SK-N-SH (cell line): ENCODE results near the gene STAT2. TPM values are rescaled to one million over a fixed set of nuclear protein-coding genes. Genes with fewer than 3 reads are reported as not detected.

Source experiments
- CTCF ChIA-PET: fragments of 300-600, 350-600 bp; formaldehyde crosslinking; extraction: SDS; loops from one replicate; lab custom pipeline; 2021; lab: Yijun Ruan, JAX
- POLR2A ChIA-PET: fragments of 350-600 bp; sonication (Branson Sonifier 250); formaldehyde crosslinking; extraction: SDS; loops from one replicate; lab custom pipeline; 2020; ENCODE audit warnings: antibody characterized with exemption, inconsistent platforms; lab: Yijun Ruan, JAX
- DNase-seq: peaks from one replicate; pipeline ENCODE4 v3.0.0; 2012
- H2AFZ ChIP-seq: fragments of 200-600 bp; sonication (generic); 2 replicates; pipeline ENCODE4 v1.8.1; 2016; ENCODE audit warnings: antibody characterized with exemption, mild to moderate bottlenecking, low read depth
- H3F3A ChIP-seq: fragments of 200-600 bp; sonication (generic); replicated peaks from 2 replicates; pipeline ENCODE3; 2016; ENCODE audit warnings: antibody characterized with exemption, mild to moderate bottlenecking; ENCODE audit not compliant: insufficient read depth
- H3K27ac ChIP-seq, 2 experiments: fragments of 200-500 bp in 1 of 2; fragments of 200-600 bp in 1 of 2; sonication (Bioruptor generic) in 1 of 2; sonication (generic), shearing (Covaris generic) in 1 of 2; 2 replicates each; pipeline versions ENCODE4 v1.5.1 to v1.6.1; 2014 to 2016; ENCODE audit warnings: low read depth in 2 of 2, inconsistent platforms in 1 of 2, low read length in 1 of 2, mild to moderate bottlenecking in 1 of 2, mixed read lengths in 1 of 2
- H3K27me3 ChIP-seq: fragments of 200-600 bp; sonication (generic), shearing (Covaris generic); 2 replicates; pipeline ENCODE4 v1.6.1; 2016; ENCODE audit warnings: mixed run types; ENCODE audit not compliant: insufficient read depth
- H3K36me3 ChIP-seq, 2 experiments: fragments of 200-500 bp in 1 of 2; fragments of 200-600 bp in 1 of 2; sonication (Bioruptor generic) in 1 of 2; sonication (generic) in 1 of 2; replicated peaks in 1 of 2; 2 replicates each; pipeline versions ENCODE3 to v1.5.1; 2014 to 2016; ENCODE audit warnings: low read length in 1 of 2, mild to moderate bottlenecking in 1 of 2; ENCODE audit not compliant: insufficient read depth in 2 of 2, control insufficient read depth in 1 of 2
- H3K4me1 ChIP-seq, 2 experiments: fragments of 200-500 bp in 1 of 2; fragments of 200-600 bp in 1 of 2; sonication (Bioruptor generic) in 1 of 2; sonication (generic), shearing (Covaris generic) in 1 of 2; 2 replicates each; pipeline versions ENCODE4 v1.5.1 to v1.6.1; 2014 to 2016; ENCODE audit warnings: low read depth in 1 of 2, low read length in 1 of 2, mixed run types in 1 of 2; ENCODE audit not compliant: insufficient read depth in 2 of 2, control insufficient read depth in 1 of 2
- H3K4me2 ChIP-seq: fragments of 200-600 bp; sonication (generic), shearing (Covaris generic); 2 replicates; pipeline ENCODE4 v1.6.1; 2017; ENCODE audit warnings: mixed run types
- H3K4me3 ChIP-seq, 2 experiments: fragments of 200-500 bp in 1 of 2; fragments of 200-600 bp in 1 of 2; sonication (Bioruptor generic) in 1 of 2; sonication (generic), shearing (Covaris generic) in 1 of 2; 2 replicates each; pipeline versions ENCODE4 v1.5.1 to v1.8.1; 2014 to 2016; ENCODE audit warnings: low read depth in 2 of 2, inconsistent platforms in 1 of 2, low read length in 1 of 2, mild to moderate bottlenecking in 1 of 2, mixed read lengths in 1 of 2, moderate library complexity in 1 of 2
- H3K79me2 ChIP-seq: fragments of 200-600 bp; sonication (generic); 2 replicates; pipeline ENCODE4 v1.8.1; 2017; ENCODE audit warnings: mild to moderate bottlenecking; ENCODE audit not compliant: insufficient read depth
- H3K9ac ChIP-seq: fragments of 200-600 bp; sonication (generic); 2 replicates; pipeline ENCODE4 v1.6.1; 2017; ENCODE audit warnings: mixed run types
- H3K9me2 ChIP-seq: fragments of 200-600 bp; sonication (generic); 2 replicates; pipeline ENCODE4 v1.6.1; 2017; ENCODE audit warnings: mixed run types
- H3K9me3 ChIP-seq: fragments of 200-600 bp; sonication (generic); 2 replicates; pipeline ENCODE4 v1.6.1; 2017; ENCODE audit warnings: mixed run types, mild to moderate bottlenecking, moderate library complexity
- H4K20me1 ChIP-seq: fragments of 200-600 bp; sonication (generic); 2 replicates; pipeline ENCODE4 v1.6.1; 2017; ENCODE audit warnings: mild to moderate bottlenecking, mixed run types; ENCODE audit not compliant: insufficient read depth
- CTCF ChIP-seq: fragments of 200-600 bp; sonication (generic); IDR thresholded peaks from 2 replicates; pipeline ENCODE4 v1.6.1; 2017; ENCODE audit warnings: antibody characterized with exemption, mild to moderate bottlenecking, moderate library complexity
- EP300 ChIP-seq, 2 experiments: IDR thresholded peaks; 2 replicates each; pipeline versions ENCODE4 v1.4.0 to v1.6.1; 2012; ENCODE audit warnings: borderline replicate concordance in 1 of 2, low read depth in 1 of 2, low read length in 1 of 2
- GATA2 ChIP-seq: sonication (generic); formaldehyde crosslinking; IDR thresholded peaks from 2 replicates; pipeline ENCODE4 v1.5.0; 2020; ENCODE audit warnings: mild to moderate bottlenecking, missing genetic modification reagents
- IRF3 ChIP-seq: fragments of 150-350 bp; IDR thresholded peaks from 2 replicates; pipeline ENCODE4 v1.6.1; 2016; ENCODE audit warnings: mild to moderate bottlenecking, low read depth, low read length
- MEF2A ChIP-seq: IDR thresholded peaks from 2 replicates; pipeline ENCODE4 v1.4.0; 2012; ENCODE audit warnings: low read depth, borderline replicate concordance
- PBX3 ChIP-seq: IDR thresholded peaks from 2 replicates; pipeline ENCODE4; 2012
- RCOR1 ChIP-seq: fragments of 150-350 bp; IDR thresholded peaks from 2 replicates; pipeline ENCODE4 v1.6.1; 2017; ENCODE audit warnings: antibody characterized with exemption, low read length
- REST ChIP-seq: IDR thresholded peaks from 2 replicates; pipeline ENCODE4 v1.6.1; 2012; ENCODE audit warnings: mild to moderate bottlenecking, low read depth, low read length, moderate library complexity
- RFX5 ChIP-seq: IDR thresholded peaks from 2 replicates; pipeline ENCODE4 v1.6.1; 2012; ENCODE audit warnings: mild to moderate bottlenecking, improper control_type of control experiment, low read length
- SMC3 ChIP-seq: IDR thresholded peaks from 2 replicates; pipeline ENCODE4 v1.6.1; 2012; ENCODE audit warnings: low read depth, low read length, improper control_type of control experiment
- YY1 ChIP-seq: IDR thresholded peaks from 2 replicates; pipeline ENCODE4 v1.4.0; 2012; ENCODE audit warnings: low read depth, mild to moderate bottlenecking
- WGBS: methylation state at CpG from one replicate; pipeline ENCODE4 v1.1.6; 2017; ENCODE audit warnings: low lambda C conversion rate; 5-methylcytosine and 5-hydroxymethylcytosine counted together
- polyA plus RNA-seq, 3 experiments: library from polyadenylated mRNA; depleted of rRNA; stranded (reverse); fragments of >200 nt; gene quantifications; 2 replicates each; pipeline ENCODE4 v1.2.3, GENCODE V29; 2012
- TF ChIP-seq, protein P1 (sequence below): IDR thresholded peaks from 2 replicates; pipeline ENCODE4 v1.4.0; 2012; ENCODE audit warnings: low read depth, borderline replicate concordance

STAT2 gene
- polyA plus RNA-seq, 1 of the 3 experiments (the other 2 are of a cell fraction) = 58.1 TPM

DNA sequence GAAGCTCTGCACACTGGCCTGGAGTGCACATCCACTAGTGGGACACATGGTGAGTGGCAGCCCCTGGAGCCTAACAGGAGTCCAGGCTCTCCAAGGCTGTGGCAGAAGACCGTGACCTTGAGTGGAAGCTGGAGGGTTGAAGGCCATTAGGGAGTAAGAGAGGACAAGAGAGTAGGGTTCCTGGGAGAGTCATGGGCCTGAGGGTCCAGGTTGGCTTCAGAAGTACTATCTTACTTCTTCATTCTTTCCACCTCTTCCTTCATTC lies 20.8 kb downstream of the STAT2 start:
- ChIA-PET CTCF (no interaction called here), POLR2A (interaction anchor here (0.6 kb wide), 1 partner anchor 21 kb away, joined by 3 read pairs; the partner anchor contains the start of gene STAT2)
- peaks cover 15% of the 10 kb centered on the region for H3F3A ChIP-seq
- no peak overlapping the region for H3K9ac ChIP-seq
- H3K79me2 ChIP-seq = no peaks in the 10 kb centered on the region
- H3K27me3 ChIP-seq = no peaks in the 10 kb centered on the region
- H3K36me3 ChIP-seq = peaks cover 20 to 21% of the 10 kb centered on the region in 2 experiments
- no peak overlapping the region for H3K4me3 ChIP-seq
- H4K20me1 ChIP-seq = no peaks in the 10 kb centered on the region
- no peak overlapping the region for H3K27ac ChIP-seq
- H3K9me2 ChIP-seq = no peaks in the 10 kb centered on the region
- no peak for DNase-seq
- 77% methylated on average over 1 of the region's 1 CpG for WGBS
- no peaks in the 10 kb centered on the region for H3K9me3 ChIP-seq
- no peaks in the 10 kb centered on the region; a peak in 1 of 4 replicates for H3K4me1 ChIP-seq
- TF ChIP-seq RCOR1 (no peak), YY1 (no peak), SMC3 (no peak), GATA2 (CRISPR knock-in tag) (no peak), PBX3 (no peak)
- H3K4me2 ChIP-seq = no peak overlapping the region
- no peak overlapping the region for H2AFZ ChIP-seq

DNA sequence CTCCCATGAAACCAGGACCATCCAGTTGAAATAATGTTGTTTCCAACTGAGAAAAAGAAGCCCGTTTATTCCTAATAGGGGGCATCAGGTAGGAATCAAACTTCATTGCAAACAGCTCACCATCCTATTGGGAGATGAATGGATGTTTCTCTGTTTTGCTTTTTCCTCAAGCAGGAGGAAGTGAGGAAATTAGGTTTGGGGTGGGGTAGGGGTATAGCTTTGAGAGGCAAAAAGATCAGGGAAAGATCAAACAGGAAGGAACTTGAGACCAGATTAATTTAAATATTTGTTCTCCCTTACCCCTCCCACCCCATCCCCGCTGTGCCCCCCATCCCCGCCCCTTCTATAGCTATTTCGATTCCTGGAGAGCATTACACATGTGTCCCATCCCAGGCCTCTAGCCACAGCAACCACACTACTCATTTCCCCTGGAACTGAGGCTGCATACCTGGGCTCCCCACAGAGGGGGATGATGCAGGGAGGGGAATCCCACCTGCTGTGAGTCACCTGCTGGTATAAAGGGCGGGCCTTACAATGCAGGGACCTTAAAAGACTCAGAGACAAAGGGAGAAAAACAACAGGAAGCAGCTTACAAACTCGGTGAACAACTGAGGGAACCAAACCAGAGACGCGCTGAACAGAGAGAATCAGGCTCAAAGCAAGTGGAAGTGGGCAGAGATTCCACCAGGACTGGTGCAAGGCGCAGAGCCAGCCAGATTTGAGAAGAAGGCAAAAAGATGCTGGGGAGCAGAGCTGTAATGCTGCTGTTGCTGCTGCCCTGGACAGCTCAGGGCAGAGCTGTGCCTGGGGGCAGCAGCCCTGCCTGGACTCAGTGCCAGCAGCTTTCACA lies 21.4 kb downstream of the STAT2 start, which contains the start of gene IL23A:
Gene IL23A, plus strand, starts transcription at position 577 of the 850 bp plus-strand sequence. Its CDS starts 161 bp downstream, at position 738.
- no peak for DNase-seq
- peaks cover 15% of the 10 kb centered on the region for H3F3A ChIP-seq
- H3K4me2 ChIP-seq = no peak within 1 kb of the TSS
- no peak within 1 kb of the TSS for H2AFZ ChIP-seq
- H4K20me1 ChIP-seq = no peaks in the 10 kb centered on the region
- no peaks in the 10 kb centered on the region for H3K27me3 ChIP-seq
- H3K4me3 ChIP-seq = no peak within 1 kb of the TSS
- H3K79me2 ChIP-seq = no peaks in the 10 kb centered on the region
- no peak within 1 kb of the TSS for H3K27ac ChIP-seq
- H3K9me2 ChIP-seq = no peaks in the 10 kb centered on the region
- POLR2A ChIA-PET = interaction anchor here (0.6 kb wide), 2 partner anchors 21 to 529 kb away, joined by 3 read pairs; partner anchors contain the start of gene STAT2
- 73% methylated on average over 9 of the region's 9 CpGs for WGBS
- no peaks in the 10 kb centered on the region for H3K9me3 ChIP-seq
- TF ChIP-seq YY1 = no peak
- TF ChIP-seq REST = no peak
- no peak for TF ChIP-seq EP300 (IDR thresholded peaks at IDR 0.05; ENCODE audit: borderline replicate concordance in 1 of 2, low read depth in 1 of 2, low read length in 1 of 2)
- no peak for TF ChIP-seq RFX5
- no peak for TF ChIP-seq IRF3
- TF ChIP-seq, protein P1, sequence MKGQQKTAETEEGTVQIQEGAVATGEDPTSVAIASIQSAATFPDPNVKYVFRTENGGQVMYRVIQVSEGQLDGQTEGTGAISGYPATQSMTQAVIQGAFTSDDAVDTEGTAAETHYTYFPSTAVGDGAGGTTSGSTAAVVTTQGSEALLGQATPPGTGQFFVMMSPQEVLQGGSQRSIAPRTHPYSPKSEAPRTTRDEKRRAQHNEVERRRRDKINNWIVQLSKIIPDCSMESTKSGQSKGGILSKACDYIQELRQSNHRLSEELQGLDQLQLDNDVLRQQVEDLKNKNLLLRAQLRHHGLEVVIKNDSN = no peak
- TF ChIP-seq CTCF = no peak
- TF ChIP-seq MEF2A = no peak
- CTCF ChIA-PET = no interaction called here
- no peak within 1 kb of the TSS for H3K9ac ChIP-seq
- peaks cover 14 to 16% of the 10 kb centered on the region in 2 experiments for H3K36me3 ChIP-seq
- no peaks in the 10 kb centered on the region; a peak in 1 of 4 replicates for H3K4me1 ChIP-seq
